Right atrium auricular region (tissue), 2 donors: ENCODE measurements around the gene HEPACAM2. TPM values are rescaled to one million over a fixed set of nuclear protein-coding genes. Genes with fewer than 3 reads are reported as not detected.

Experiments
- DNase-seq: peaks from one replicate; pipeline ENCODE4 v3.0.0-alpha.2; 2019; ENCODE audit warnings: low spot score
- H3K27ac ChIP-seq, 2 donors: fragments of 200-600 bp; sonication (generic); 1 replicate in 1 of 2; 2 replicates in 1 of 2; pipeline ENCODE4 v1.5.1; 2016 to 2019
- H3K27me3 ChIP-seq, 2 donors: fragments of 200-600 bp; sonication (generic); one replicate each; pipeline versions ENCODE4 v1.5.1 to v1.6.0; 2017 to 2019
- H3K36me3 ChIP-seq: fragments of 200-600 bp; sonication (generic); one replicate; pipeline ENCODE4 v1.5.1; 2016
- H3K4me1 ChIP-seq, 2 donors: fragments of 200-600 bp; sonication (generic); one replicate each; pipeline versions ENCODE4 v1.5.1 to v1.6.0; 2017 to 2019
- H3K4me3 ChIP-seq, 2 donors: fragments of 200-600 bp; sonication (generic); 1 replicate in 1 of 2; 2 replicates in 1 of 2; pipeline ENCODE4 v1.5.1; 2017 to 2019; ENCODE audit warnings: mild to moderate bottlenecking in 1 of 2, moderate library complexity in 1 of 2
- H3K9me3 ChIP-seq, 2 donors: fragments of 200-600 bp; sonication (generic); one replicate each; pipeline ENCODE4 v1.5.1; 2019
- CTCF ChIP-seq, 2 donors: fragments of 200-600 bp; sonication (generic); IDR thresholded peaks; one replicate each; pipeline ENCODE4 v1.5.1; 2019; ENCODE audit warnings: antibody characterized with exemption in 2 of 2
- total RNA-seq, 2 donors: library from RNA; depleted of rRNA; stranded (reverse); fragments of >200 nt; gene quantifications; one replicate each; pipeline ENCODE4 v1.1.0, GENCODE V29; 2016

HEPACAM2 gene
- total RNA-seq, 2 donors from 2014 or later, result 0.22 TPM; not detected in 1

GRCh38 chr7:93219868-93220267 is 6.4 kb downstream of the HEPACAM2 start:
- Histone ChIP-seq H3K27ac (no peak overlapping the region), H3K9me3 (no peaks in the 10 kb centered on the region)
- no peak for TF ChIP-seq CTCF (IDR thresholded peaks at IDR 0.05)

DNA sequence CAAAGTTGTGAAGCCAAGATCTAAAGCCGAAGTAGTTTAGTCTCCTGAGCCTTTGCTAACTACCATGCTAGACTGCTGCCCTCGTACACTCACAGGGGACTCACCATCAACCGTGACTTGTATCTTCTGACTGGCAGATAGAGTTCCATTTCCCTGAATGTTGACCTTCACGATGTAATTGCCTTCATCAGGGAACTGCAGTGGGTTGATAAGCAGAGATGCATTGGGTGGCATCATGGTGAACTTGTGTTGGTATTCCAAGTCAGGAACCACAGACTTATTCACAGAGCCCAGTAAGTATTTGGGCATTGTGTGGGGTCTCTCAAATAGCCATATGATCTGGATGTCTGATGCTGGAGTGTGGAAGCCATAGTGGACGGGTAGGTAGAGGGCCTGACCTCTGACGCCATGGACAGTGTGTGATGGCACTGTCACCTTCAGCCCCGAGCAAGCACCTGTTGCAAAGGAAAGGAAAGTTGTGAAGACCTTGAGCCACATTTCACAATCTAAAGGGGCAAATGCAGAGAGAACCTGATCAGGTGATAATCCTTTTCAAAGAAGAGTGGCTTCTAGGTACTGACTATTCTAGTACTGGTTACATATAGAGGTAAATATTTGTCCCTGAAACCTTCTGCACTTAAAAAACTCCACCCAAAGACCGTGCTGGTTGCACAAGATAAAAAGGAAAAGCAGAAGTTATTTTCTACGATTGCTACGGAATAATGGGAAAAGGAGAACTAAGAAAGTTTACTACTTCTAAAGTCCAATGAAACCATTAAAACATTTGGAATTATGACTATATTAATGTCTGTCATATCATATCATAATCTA is 7.1 kb downstream of the HEPACAM2 start:
- Histone ChIP-seq H3K36me3 (no peaks in the 10 kb centered on the region), H3K4me1 (no peaks in the 10 kb centered on the region), H3K9me3 (no peaks in the 10 kb centered on the region), H3K4me3 (no peak overlapping the region), H3K27me3 (no peaks in the 10 kb centered on the region), H3K27ac (no peak overlapping the region)
- DNase-seq, result no peak
- no peak for TF ChIP-seq CTCF (IDR thresholded peaks at IDR 0.05)

More at GRCh38 chr7:93219868-93220267, 6.4 kb downstream of the HEPACAM2 start:
- H3K36me3 ChIP-seq, result no peaks in the 10 kb centered on the region
- no peaks in the 10 kb centered on the region for H3K27me3 ChIP-seq
- no peaks in the 10 kb centered on the region for H3K4me1 ChIP-seq
- no peak overlapping the region for H3K4me3 ChIP-seq
- no peak for DNase-seq

DNA sequence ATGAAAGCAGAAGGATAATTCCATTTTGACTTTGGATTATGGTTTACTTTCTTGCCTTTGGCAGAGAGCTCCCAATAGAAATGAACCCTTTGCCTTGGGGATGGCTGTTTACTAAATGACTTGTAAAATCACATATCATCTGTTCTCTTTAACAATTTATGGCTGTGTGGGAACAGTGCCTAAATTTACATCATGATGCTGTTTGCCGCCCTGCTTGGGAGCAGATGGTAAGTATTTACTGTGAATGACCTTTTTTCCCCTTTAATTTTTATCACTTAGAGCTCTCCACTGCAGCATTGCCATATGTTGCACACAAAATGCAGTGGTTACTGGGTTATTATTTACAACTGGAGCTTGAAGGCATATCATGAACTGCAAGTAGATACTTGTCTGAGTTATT is 13.4 kb downstream of the HEPACAM2 start:
- no peaks in the 10 kb centered on the region for H3K4me1 ChIP-seq
- H3K36me3 ChIP-seq, result no peaks in the 10 kb centered on the region
- DNase-seq, result no peak
- no peak overlapping the region for H3K4me3 ChIP-seq
- H3K27ac ChIP-seq, result no peak overlapping the region
- no peaks in the 10 kb centered on the region for H3K27me3 ChIP-seq
- TF ChIP-seq CTCF (IDR thresholded peaks at IDR 0.05), result no peak
- H3K9me3 ChIP-seq, result no peaks in the 10 kb centered on the region

DNA sequence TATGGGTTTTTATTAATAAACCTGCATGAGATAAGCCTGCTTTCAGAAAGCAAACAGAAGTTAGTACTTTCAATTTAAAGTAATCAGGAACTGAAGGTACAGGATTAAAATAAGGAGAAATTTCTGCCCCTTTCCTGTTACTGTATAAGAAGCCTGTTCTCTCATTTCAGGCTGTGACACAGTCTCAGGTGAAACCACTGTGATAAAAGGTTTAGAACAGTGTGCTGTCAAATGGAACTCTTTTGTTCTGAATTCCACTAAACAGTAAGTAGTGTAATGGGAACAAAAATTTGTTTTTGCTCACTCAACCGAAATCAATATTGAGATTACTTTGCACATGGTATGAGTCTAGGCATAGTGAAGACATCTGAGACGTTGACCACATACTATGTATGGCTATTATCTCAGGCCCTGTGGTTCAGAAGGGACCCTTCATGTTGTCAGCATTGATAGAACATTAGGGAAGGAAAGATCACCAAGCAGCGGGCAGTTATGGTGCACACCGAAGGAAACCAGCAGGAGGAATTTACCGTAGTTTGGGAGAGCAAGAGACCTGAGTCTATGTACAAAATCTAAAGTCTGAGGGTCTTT is 14.9 kb downstream of the HEPACAM2 start:
- Histone ChIP-seq H3K27ac (no peak overlapping the region), H3K9me3 (no peaks in the 10 kb centered on the region), H3K4me3 (no peak overlapping the region), H3K4me1 (no peaks in the 10 kb centered on the region), H3K27me3 (no peaks in the 10 kb centered on the region), H3K36me3 (no peaks in the 10 kb centered on the region)
- no peak for TF ChIP-seq CTCF (IDR thresholded peaks at IDR 0.05)
- DNase-seq, result no peak

DNA sequence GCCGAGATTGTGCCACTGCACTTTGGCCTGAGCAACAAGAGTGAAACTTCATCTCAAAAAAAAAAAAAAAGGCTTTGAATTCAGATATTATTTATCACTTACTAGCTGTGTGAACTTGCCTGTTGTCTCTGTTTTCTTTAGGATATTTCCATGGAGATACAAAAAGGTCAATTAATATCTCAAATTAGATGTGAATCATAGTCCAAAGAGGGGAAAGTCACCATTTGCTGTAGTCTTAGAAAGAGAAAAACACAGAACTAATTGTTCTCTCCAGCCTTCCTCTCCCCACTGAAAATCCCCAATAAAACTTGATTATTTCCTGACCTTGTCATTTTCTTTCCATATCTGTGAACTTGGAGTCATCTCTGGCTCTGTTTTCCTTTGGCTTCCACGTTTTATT is 21.2 kb downstream of the HEPACAM2 start:
- Histone ChIP-seq H3K4me3 (no peak overlapping the region), H3K27ac (no peak overlapping the region), H3K36me3 (no peaks in the 10 kb centered on the region), H3K9me3 (no peaks in the 10 kb centered on the region), H3K4me1 (no peaks in the 10 kb centered on the region), H3K27me3 (no peaks in the 10 kb centered on the region)
- no peak for TF ChIP-seq CTCF (IDR thresholded peaks at IDR 0.05)
- DNase-seq, result no peak
